Activated naive CD8-positive, alpha-beta T cell treated with anti-CD3 and anti-CD28 coated beads, Interleukin-2, amount 10 ng/mL, durations not matched to agents 7 days and 5 days (primary cell): Measurements from ENCODE around the gene CDC45. TPM values are rescaled to one million over a fixed set of nuclear protein-coding genes. Genes with fewer than 3 reads are reported as not detected.
"Not testable (repeated sequence)": the region's sequence is repeated elsewhere in the genome, so short reads cannot be mapped to it uniquely, and the experiment has no call there.

Experiments
- ATAC-seq: fragments of 150-1000 bp; cut with Tn5 transposase; one replicate; pipeline ENCODE4 v1.10.0; 2021; ENCODE audit warnings: low read depth, moderate library complexity
- POLR2A ChIA-PET: fragments of 350-600 bp; sonication (Branson Sonifier 250); formaldehyde crosslinking; loops from one replicate; lab custom pipeline; 2021; ENCODE audit warnings: antibody characterized with exemption; lab: Charles Lee
- DNase-seq: peaks from one replicate; pipeline ENCODE4 v3.0.0; 2021
- H3K27ac Mint-ChIP-seq: one replicate; pipeline ENCODE4 v1.8.0; 2022; ENCODE audit warnings: mild to moderate bottlenecking, mixed read lengths
- H3K27me3 Mint-ChIP-seq: one replicate; pipeline ENCODE4 v1.8.0; 2022; ENCODE audit warnings: mild to moderate bottlenecking, moderate library complexity, mixed read lengths
- H3K36me3 Mint-ChIP-seq: one replicate; pipeline ENCODE4 v1.8.0; 2021; ENCODE audit warnings: mild to moderate bottlenecking, mixed read lengths
- H3K4me1 Mint-ChIP-seq: one replicate; pipeline ENCODE4 v1.8.0; 2021; ENCODE audit warnings: mixed read lengths
- H3K4me3 Mint-ChIP-seq: one replicate; pipeline ENCODE4 v1.8.0; 2022; ENCODE audit warnings: mild to moderate bottlenecking, moderate library complexity, mixed read lengths
- H3K9me3 Mint-ChIP-seq: one replicate; pipeline ENCODE4 v1.8.0; 2021; ENCODE audit warnings: mixed read lengths
- total RNA-seq, 2 experiments: library from RNA; stranded (reverse); gene quantifications; one replicate each; pipeline ENCODE4 v1.2.3, GENCODE V29; 2021

CDC45 gene
- total RNA-seq: 10 to 100 TPM; 54.2 to 56.1 TPM

- peaks cover 35% of the 10 kb centered on the region for H3K4me1 Mint-ChIP-seq
- DNase-seq (peak; percentile 84), ATAC-seq (peak; percentile 94)
- H3K27ac Mint-ChIP-seq: peak within 1 kb of the TSS; percentile 97
- H3K9me3 Mint-ChIP-seq: no peaks in the 10 kb centered on the region
- H3K27me3 Mint-ChIP-seq: no peaks in the 10 kb centered on the region
- peaks cover 11% of the 10 kb centered on the region for H3K36me3 Mint-ChIP-seq
- H3K4me3 Mint-ChIP-seq: peak within 1 kb of the TSS; percentile 100
- POLR2A ChIA-PET: interaction anchor here (0.6 to 2.3 kb wide), 14 partner anchors 26 to 1875 kb away, joined by 3 to 16 read pairs (median 3); partner anchors contain the start of genes C22orf39, ESS2, HIRA and MRPL40
These were observed at the start of gene CDC45 for GRCh38 chr22:19479355-19480172. CDC45 (plus strand) TSS chr22:19479920; CDS start chr22:19479969, 49 bp downstream.

- peak overlapping the region; percentile 92 for H3K4me3 Mint-ChIP-seq
- POLR2A ChIA-PET: interaction anchor here (1.0 to 6.9 kb wide), 3 partner anchors 9 to 16 kb away, joined by 4 to 70 read pairs (median 28); partner anchors contain the start of gene C22orf39
- H3K4me1 Mint-ChIP-seq: peaks cover 36% of the 10 kb centered on the region
- no peaks in the 10 kb centered on the region for H3K27me3 Mint-ChIP-seq
- H3K36me3 Mint-ChIP-seq: peaks cover 17% of the 10 kb centered on the region
- no peaks in the 10 kb centered on the region for H3K9me3 Mint-ChIP-seq
- ATAC-seq (peak; percentile 14), DNase-seq (no peak)
- H3K27ac Mint-ChIP-seq: peak overlapping the region; percentile 89
These were observed 49.5 kb upstream of the CDC45 start for GRCh38 chr22:19429950-19430889.

- POLR2A ChIA-PET: interaction anchor here (0.6 to 6.9 kb wide), 8 partner anchors 10 to 316 kb away, joined by 3 to 70 read pairs (median 4); partner anchors contain the start of genes C22orf39, CDC45, CLTCL1 and UFD1
- Mint-ChIP-seq H3K9me3 (no peaks in the 10 kb centered on the region), H3K36me3 (peaks cover 16% of the 10 kb centered on the region), H3K27ac (peak overlapping the region; percentile 89), H3K4me3 (peak overlapping the region; percentile 92), H3K27me3 (no peaks in the 10 kb centered on the region), H3K4me1 (peaks cover 35% of the 10 kb centered on the region)
- peak; percentile 67 for DNase-seq
- ATAC-seq: no peak
These were observed 48.7 kb upstream of the CDC45 start for GRCh38 chr22:19430890-19431541.

GRCh38 chr22:19431649-19432132 lies 48.0 kb upstream of the CDC45 start, which contains the start of gene HIRA:
HIRA (minus strand) TSS chr22:19431733; CDS start chr22:19431476, 257 bp downstream.
- H3K9me3 Mint-ChIP-seq: no peaks in the 10 kb centered on the region
- H3K27ac Mint-ChIP-seq: peak within 1 kb of the TSS; percentile 95
- H3K4me1 Mint-ChIP-seq: peaks cover 28% of the 10 kb centered on the region
- H3K4me3 Mint-ChIP-seq: peak within 1 kb of the TSS; percentile 93
- POLR2A ChIA-PET: interaction anchor here (0.6 to 6.9 kb wide), 8 partner anchors 10 to 317 kb away, joined by 3 to 70 read pairs (median 4); partner anchors contain the start of genes C22orf39, CDC45, CLTCL1 and UFD1
- ATAC-seq: peak; percentile 47
- H3K27me3 Mint-ChIP-seq: no peaks in the 10 kb centered on the region
- peaks cover 13% of the 10 kb centered on the region for H3K36me3 Mint-ChIP-seq
- DNase-seq: peak; percentile 95

- POLR2A ChIA-PET: interaction anchor here (0.7 to 6.9 kb wide), 7 partner anchors 11 to 283 kb away, joined by 3 to 70 read pairs (median 5); partner anchors contain the start of genes C22orf39, CDC45, CLTCL1 and UFD1
- Mint-ChIP-seq H3K4me3 (peak within 1 kb of the TSS; percentile 93), H3K9me3 (no peaks in the 10 kb centered on the region), H3K27me3 (no peaks in the 10 kb centered on the region), H3K27ac (peak within 1 kb of the TSS; percentile 95), H3K4me1 (peaks cover 26% of the 10 kb centered on the region), H3K36me3 (peaks cover 13% of the 10 kb centered on the region)
- peak; percentile 86 for ATAC-seq
- peak; percentile 90 for DNase-seq
These were observed 47.4 kb upstream of the CDC45 start, which contains the start of gene MRPL40 for GRCh38 chr22:19432133-19432851. MRPL40 (plus strand) TSS chr22:19432545; CDS start chr22:19432555, 10 bp downstream.

GRCh38 chr22:19434401-19434800 lies 45.3 kb upstream of the CDC45 start:
- Mint-ChIP-seq H3K27ac (no peak overlapping the region), H3K9me3 (no peaks in the 10 kb centered on the region), H3K36me3 (peaks cover 6% of the 10 kb centered on the region), H3K4me3 (no peak overlapping the region), H3K4me1 (peaks cover 15% of the 10 kb centered on the region), H3K27me3 (no peaks in the 10 kb centered on the region)
- ATAC-seq: no peak
- POLR2A ChIA-PET: interaction anchor here (0.6 to 6.9 kb wide), 4 partner anchors 12 to 215 kb away, joined by 3 to 70 read pairs (median 4); partner anchors contain the start of gene C22orf39
- no peak for DNase-seq

- DNase-seq (no peak), ATAC-seq (no peak)
- no peaks in the 10 kb centered on the region for H3K27me3 Mint-ChIP-seq
- no peaks in the 10 kb centered on the region for H3K9me3 Mint-ChIP-seq
- H3K27ac Mint-ChIP-seq: peak overlapping the region; percentile 56
- H3K36me3 Mint-ChIP-seq: peaks cover 4% of the 10 kb centered on the region
- no peak overlapping the region for H3K4me3 Mint-ChIP-seq
- POLR2A ChIA-PET: interaction anchor here (1.2 to 6.9 kb wide), 2 partner anchors 11 to 29 kb away, joined by 3 to 70 read pairs; partner anchors contain the start of gene C22orf39
- peaks cover 10% of the 10 kb centered on the region for H3K4me1 Mint-ChIP-seq
These were observed 44.7 kb upstream of the CDC45 start for GRCh38 chr22:19434829-19435580.

GRCh38 chr22:19436444-19437161 lies 43.1 kb upstream of the CDC45 start:
- POLR2A ChIA-PET: interaction anchor here (6.9 kb wide), 1 partner anchor 10 kb away, joined by 70 read pairs; the partner anchor contains the start of gene C22orf39
- DNase-seq, H3K4me3 Mint-ChIP-seq, H3K4me1 Mint-ChIP-seq, H3K9me3 Mint-ChIP-seq, H3K36me3 Mint-ChIP-seq, H3K27me3 Mint-ChIP-seq, ATAC-seq: not testable (repeated sequence)
- H3K27ac Mint-ChIP-seq: peak overlapping the region; percentile 9

- peak overlapping the region; percentile 34 for H3K27ac Mint-ChIP-seq
- H3K4me1 Mint-ChIP-seq: peaks cover 8% of the 10 kb centered on the region
- POLR2A ChIA-PET: no interaction called here
- DNase-seq (no peak), ATAC-seq (no peak)
- no peak overlapping the region for H3K4me3 Mint-ChIP-seq
- no peaks in the 10 kb centered on the region for H3K9me3 Mint-ChIP-seq
- H3K27me3 Mint-ChIP-seq: no peaks in the 10 kb centered on the region
- H3K36me3 Mint-ChIP-seq: peaks cover 9% of the 10 kb centered on the region
These were observed 41.4 kb upstream of the CDC45 start for GRCh38 chr22:19438298-19438697.

- no peaks in the 10 kb centered on the region for H3K9me3 Mint-ChIP-seq
- H3K27ac Mint-ChIP-seq: no peak overlapping the region
These were observed 39.1 kb upstream of the CDC45 start for GRCh38 chr22:19440411-19441195.

More at GRCh38 chr22:19440411-19441195, 39.1 kb upstream of the CDC45 start:
- DNase-seq: no peak
- no peaks in the 10 kb centered on the region for H3K27me3 Mint-ChIP-seq
- peaks cover 14% of the 10 kb centered on the region for H3K36me3 Mint-ChIP-seq
- peaks cover 16% of the 10 kb centered on the region for H3K4me1 Mint-ChIP-seq
- no peak for ATAC-seq
- POLR2A ChIA-PET: no interaction called here
- no peak overlapping the region for H3K4me3 Mint-ChIP-seq
